Activated naive CD4-positive, alpha-beta T cell treated with anti-CD3 and anti-CD28 coated beads, Interleukin-2, amount 50 U/mL, for 24 hours (primary cell): ENCODE data around the gene IL1RAPL1.

ENCODE experiments used
- H3K27ac Mint-ChIP-seq: one replicate; pipeline ENCODE4 v1.8.0; 2021; ENCODE audit warnings: mild to moderate bottlenecking, mixed read lengths
- H3K27me3 Mint-ChIP-seq: one replicate; pipeline ENCODE4 v1.8.0; 2021; ENCODE audit warnings: mixed read lengths
- H3K36me3 Mint-ChIP-seq: one replicate; pipeline ENCODE4 v1.8.0; 2021; ENCODE audit warnings: mixed read lengths
- H3K4me1 Mint-ChIP-seq: one replicate; pipeline ENCODE4 v1.8.0; 2021; ENCODE audit warnings: mixed read lengths
- H3K4me3 Mint-ChIP-seq: one replicate; pipeline ENCODE4 v1.8.0; 2021; ENCODE audit warnings: mild to moderate bottlenecking, mixed read lengths
- H3K9me3 Mint-ChIP-seq: one replicate; pipeline ENCODE4 v1.8.0; 2021; ENCODE audit warnings: mixed read lengths

Gene IL1RAPL1

GRCh38 chrX:28586981-28587551 lies at the start of gene IL1RAPL1:
IL1RAPL1 (plus strand) TSS chrX:28587446.
- Mint-ChIP-seq H3K4me3 (no peak within 1 kb of the TSS), H3K27me3 (no peaks in the 10 kb centered on the region), H3K9me3 (no peaks in the 10 kb centered on the region), H3K4me1 (no peaks in the 10 kb centered on the region), H3K27ac (no peak within 1 kb of the TSS), H3K36me3 (no peaks in the 10 kb centered on the region)

GRCh38 chrX:28542791-28543190 lies 44.5 kb upstream of the IL1RAPL1 start:
- H3K4me1 Mint-ChIP-seq: no peaks in the 10 kb centered on the region
- H3K4me3 Mint-ChIP-seq: no peak overlapping the region
- no peaks in the 10 kb centered on the region for H3K27me3 Mint-ChIP-seq
- no peaks in the 10 kb centered on the region for H3K9me3 Mint-ChIP-seq
- H3K36me3 Mint-ChIP-seq: no peaks in the 10 kb centered on the region
- no peak overlapping the region for H3K27ac Mint-ChIP-seq

GRCh38 chrX:28549838-28550237 lies 37.4 kb upstream of the IL1RAPL1 start:
- H3K27ac Mint-ChIP-seq: no peak overlapping the region
- H3K4me3 Mint-ChIP-seq: no peak overlapping the region

GRCh38 chrX:28550331-28550872 lies 36.8 kb upstream of the IL1RAPL1 start:
- H3K4me1 Mint-ChIP-seq: no peaks in the 10 kb centered on the region
- H3K9me3 Mint-ChIP-seq: no peaks in the 10 kb centered on the region
- H3K27me3 Mint-ChIP-seq: no peaks in the 10 kb centered on the region
- H3K36me3 Mint-ChIP-seq: no peaks in the 10 kb centered on the region
- no peak overlapping the region for H3K4me3 Mint-ChIP-seq
- no peak overlapping the region for H3K27ac Mint-ChIP-seq

More at GRCh38 chrX:28549838-28550237, 37.4 kb upstream of the IL1RAPL1 start:
- no peaks in the 10 kb centered on the region for H3K9me3 Mint-ChIP-seq
- H3K27me3 Mint-ChIP-seq: no peaks in the 10 kb centered on the region
- H3K4me1 Mint-ChIP-seq: no peaks in the 10 kb centered on the region
- no peaks in the 10 kb centered on the region for H3K36me3 Mint-ChIP-seq

- Mint-ChIP-seq H3K27ac (no peak overlapping the region), H3K27me3 (no peaks in the 10 kb centered on the region), H3K4me3 (no peak overlapping the region), H3K36me3 (no peaks in the 10 kb centered on the region), H3K4me1 (no peaks in the 10 kb centered on the region), H3K9me3 (no peaks in the 10 kb centered on the region)
These were observed 34.9 kb upstream of the IL1RAPL1 start for GRCh38 chrX:28552322-28552721.

GRCh38 chrX:28552882-28553829 lies 34.1 kb upstream of the IL1RAPL1 start:
- no peaks in the 10 kb centered on the region for H3K9me3 Mint-ChIP-seq
- H3K36me3 Mint-ChIP-seq: no peaks in the 10 kb centered on the region
- H3K4me3 Mint-ChIP-seq: no peak overlapping the region
- no peaks in the 10 kb centered on the region for H3K4me1 Mint-ChIP-seq
- H3K27me3 Mint-ChIP-seq: no peaks in the 10 kb centered on the region
- H3K27ac Mint-ChIP-seq: no peak overlapping the region

GRCh38 chrX:28576117-28576516 lies 11.1 kb upstream of the IL1RAPL1 start:
- Mint-ChIP-seq H3K4me3 (no peak overlapping the region), H3K9me3 (peaks cover 4% of the 10 kb centered on the region), H3K36me3 (no peaks in the 10 kb centered on the region), H3K27ac (no peak overlapping the region), H3K27me3 (no peaks in the 10 kb centered on the region), H3K4me1 (no peaks in the 10 kb centered on the region)

- no peaks in the 10 kb centered on the region for H3K9me3 Mint-ChIP-seq
- no peaks in the 10 kb centered on the region for H3K4me1 Mint-ChIP-seq
- no peaks in the 10 kb centered on the region for H3K27me3 Mint-ChIP-seq
- no peak overlapping the region for H3K4me3 Mint-ChIP-seq
- no peaks in the 10 kb centered on the region for H3K36me3 Mint-ChIP-seq
- no peak overlapping the region for H3K27ac Mint-ChIP-seq
These were observed 5.7 kb upstream of the IL1RAPL1 start for GRCh38 chrX:28581522-28581921.

- no peaks in the 10 kb centered on the region for H3K27me3 Mint-ChIP-seq
- H3K9me3 Mint-ChIP-seq: no peaks in the 10 kb centered on the region
- H3K4me1 Mint-ChIP-seq: no peaks in the 10 kb centered on the region
- H3K4me3 Mint-ChIP-seq: no peak overlapping the region
- H3K27ac Mint-ChIP-seq: no peak overlapping the region
- no peaks in the 10 kb centered on the region for H3K36me3 Mint-ChIP-seq
These were observed 4.7 kb upstream of the IL1RAPL1 start for GRCh38 chrX:28582511-28582910.

GRCh38 chrX:28584025-28584424 lies 3.2 kb upstream of the IL1RAPL1 start:
- Mint-ChIP-seq H3K4me3 (no peak overlapping the region), H3K36me3 (no peaks in the 10 kb centered on the region), H3K27ac (no peak overlapping the region), H3K27me3 (no peaks in the 10 kb centered on the region), H3K4me1 (no peaks in the 10 kb centered on the region), H3K9me3 (no peaks in the 10 kb centered on the region)

- no peaks in the 10 kb centered on the region for H3K4me1 Mint-ChIP-seq
- no peaks in the 10 kb centered on the region for H3K27me3 Mint-ChIP-seq
- H3K9me3 Mint-ChIP-seq: no peaks in the 10 kb centered on the region
- H3K27ac Mint-ChIP-seq: no peak overlapping the region
- no peaks in the 10 kb centered on the region for H3K36me3 Mint-ChIP-seq
- no peak overlapping the region for H3K4me3 Mint-ChIP-seq
These were observed 1.5 kb upstream of the IL1RAPL1 start for GRCh38 chrX:28585767-28586166.

- H3K36me3 Mint-ChIP-seq: no peaks in the 10 kb centered on the region
- no peak overlapping the region for H3K27ac Mint-ChIP-seq
- no peaks in the 10 kb centered on the region for H3K27me3 Mint-ChIP-seq
- H3K4me3 Mint-ChIP-seq: no peak overlapping the region
- no peaks in the 10 kb centered on the region for H3K4me1 Mint-ChIP-seq
- H3K9me3 Mint-ChIP-seq: no peaks in the 10 kb centered on the region
These were observed 960 bp upstream of the IL1RAPL1 start for GRCh38 chrX:28586286-28586685.

- Mint-ChIP-seq H3K36me3 (no peaks in the 10 kb centered on the region), H3K4me1 (no peaks in the 10 kb centered on the region), H3K4me3 (no peak overlapping the region), H3K9me3 (no peaks in the 10 kb centered on the region), H3K27me3 (no peaks in the 10 kb centered on the region), H3K27ac (no peak overlapping the region)
These were observed 1.8 kb downstream of the IL1RAPL1 start for GRCh38 chrX:28589046-28589445.

GRCh38 chrX:28590396-28590795 lies 3.1 kb downstream of the IL1RAPL1 start:
- H3K27ac Mint-ChIP-seq: no peak overlapping the region
- no peaks in the 10 kb centered on the region for H3K36me3 Mint-ChIP-seq
- H3K9me3 Mint-ChIP-seq: no peaks in the 10 kb centered on the region
- H3K27me3 Mint-ChIP-seq: no peaks in the 10 kb centered on the region
- H3K4me3 Mint-ChIP-seq: no peak overlapping the region
- H3K4me1 Mint-ChIP-seq: no peaks in the 10 kb centered on the region

GRCh38 chrX:28591542-28591941 lies 4.3 kb downstream of the IL1RAPL1 start:
- Mint-ChIP-seq H3K4me3 (no peak overlapping the region), H3K27me3 (no peaks in the 10 kb centered on the region), H3K9me3 (no peaks in the 10 kb centered on the region), H3K36me3 (no peaks in the 10 kb centered on the region), H3K27ac (no peak overlapping the region), H3K4me1 (no peaks in the 10 kb centered on the region)

- no peaks in the 10 kb centered on the region for H3K27me3 Mint-ChIP-seq
- no peak overlapping the region for H3K4me3 Mint-ChIP-seq
- no peaks in the 10 kb centered on the region for H3K9me3 Mint-ChIP-seq
- H3K4me1 Mint-ChIP-seq: no peaks in the 10 kb centered on the region
- H3K36me3 Mint-ChIP-seq: no peaks in the 10 kb centered on the region
- H3K27ac Mint-ChIP-seq: no peak overlapping the region
These were observed 8.1 kb downstream of the IL1RAPL1 start for GRCh38 chrX:28595346-28595745.
